Neural progenitor cell (in vitro differentiated cells): ENCODE results near the gene BPIFB6. TPM values are rescaled to one million over a fixed set of nuclear protein-coding genes. Genes with fewer than 3 reads are reported as not detected.

ENCODE experiments used
- DNase-seq: peaks from one replicate; pipeline ENCODE4 v3.0.0-alpha.2; 2016; ENCODE audit warnings: low spot score
- H2AFZ ChIP-seq: fragments of 200-600 bp; sonication (generic); replicated peaks from 2 replicates; pipeline ENCODE4 v1.6.1; 2016; ENCODE audit warnings: antibody characterized with exemption
- H3F3A ChIP-seq: fragments of 200-600 bp; sonication (generic); 2 replicates; pipeline ENCODE4 v1.6.1; 2016; ENCODE audit warnings: antibody characterized with exemption, low read depth
- H3K27ac ChIP-seq: fragments of 200-600 bp; sonication (generic); 2 replicates; pipeline ENCODE4 v1.5.1; 2016; ENCODE audit warnings: mild to moderate bottlenecking
- H3K27me3 ChIP-seq: fragments of 200-600 bp; sonication (generic); 2 replicates; pipeline ENCODE4 v1.6.1; 2016; ENCODE audit warnings: mild to moderate bottlenecking, moderate library complexity
- H3K36me3 ChIP-seq: fragments of 200-600 bp; sonication (generic); 2 replicates; pipeline ENCODE4 v1.5.1; 2016
- H3K4me1 ChIP-seq: fragments of 200-600 bp; sonication (generic); 2 replicates; pipeline ENCODE4 v1.6.1; 2016; ENCODE audit warnings: mixed run types
- H3K4me2 ChIP-seq: fragments of 200-600 bp; sonication (generic); 2 replicates; pipeline ENCODE4 v1.6.1; 2016
- H3K4me3 ChIP-seq: fragments of 200-600 bp; sonication (generic); 2 replicates; pipeline ENCODE4 v1.5.1; 2016
- H3K79me2 ChIP-seq: fragments of 200-600 bp; sonication (generic); 2 replicates; pipeline ENCODE4 v1.6.1; 2016; ENCODE audit warnings: low read depth
- H3K9ac ChIP-seq: fragments of 200-600 bp; sonication (generic); 2 replicates; pipeline ENCODE4 v1.6.1; 2016
- H3K9me3 ChIP-seq: fragments of 200-600 bp; sonication (generic); 2 replicates; pipeline ENCODE4 v1.5.1; 2016; ENCODE audit warnings: low read depth
- H4K20me1 ChIP-seq: fragments of 200-600 bp; sonication (generic); 2 replicates; pipeline ENCODE4 v1.6.1; 2016; ENCODE audit warnings: low read depth
- H3K27ac Mint-ChIP-seq: 3 replicates; pipeline ENCODE4 v1.8.0; 2021; ENCODE audit warnings: mixed read lengths
- H3K27me3 Mint-ChIP-seq: 2 replicates; pipeline ENCODE4 v1.8.0; 2022; ENCODE audit warnings: low read depth, mild to moderate bottlenecking, inconsistent platforms, moderate library complexity, mixed read lengths; ENCODE audit not compliant: insufficient read depth
- H3K36me3 Mint-ChIP-seq: 3 replicates; pipeline ENCODE4 v1.8.0; 2021; ENCODE audit warnings: mixed read lengths
- H3K4me1 Mint-ChIP-seq: 3 replicates; pipeline ENCODE4 v1.8.0; 2021; ENCODE audit warnings: mixed read lengths
- H3K4me3 Mint-ChIP-seq: 3 replicates; pipeline ENCODE4 v1.8.0; 2021; ENCODE audit warnings: mild to moderate bottlenecking, moderate library complexity, mixed read lengths
- H3K9me3 Mint-ChIP-seq: 3 replicates; pipeline ENCODE4 v1.8.0; 2020; ENCODE audit warnings: mixed read lengths
- EZH2 ChIP-seq: fragments of 200-600 bp; sonication (generic); IDR thresholded peaks from 2 replicates; pipeline ENCODE4 v1.6.1; 2017; ENCODE audit warnings: antibody characterized with exemption, mild to moderate bottlenecking, moderate library complexity
- EZH2phosphoT487 ChIP-seq: fragments of 200-600 bp; sonication (generic); IDR thresholded peaks from 2 replicates; pipeline ENCODE4 v1.6.1; 2017; ENCODE audit warnings: antibody characterized with exemption
- total RNA-seq: library from RNA; depleted of rRNA; stranded (reverse); fragments of >200 nt; gene quantifications from 2 replicates; pipeline ENCODE4 v1.2.3, GENCODE V29; 2015; ENCODE audit warnings: low replicate concordance
- TF ChIP-seq, protein P1 (sequence below): fragments of 200-600 bp; sonication (generic); IDR thresholded peaks from 2 replicates; pipeline ENCODE4 v1.5.1; 2017; ENCODE audit warnings: antibody characterized with exemption, mild to moderate bottlenecking

The BPIFB6 gene
- total RNA-seq, 1 donor from 2014 or later: not detected

DNA sequence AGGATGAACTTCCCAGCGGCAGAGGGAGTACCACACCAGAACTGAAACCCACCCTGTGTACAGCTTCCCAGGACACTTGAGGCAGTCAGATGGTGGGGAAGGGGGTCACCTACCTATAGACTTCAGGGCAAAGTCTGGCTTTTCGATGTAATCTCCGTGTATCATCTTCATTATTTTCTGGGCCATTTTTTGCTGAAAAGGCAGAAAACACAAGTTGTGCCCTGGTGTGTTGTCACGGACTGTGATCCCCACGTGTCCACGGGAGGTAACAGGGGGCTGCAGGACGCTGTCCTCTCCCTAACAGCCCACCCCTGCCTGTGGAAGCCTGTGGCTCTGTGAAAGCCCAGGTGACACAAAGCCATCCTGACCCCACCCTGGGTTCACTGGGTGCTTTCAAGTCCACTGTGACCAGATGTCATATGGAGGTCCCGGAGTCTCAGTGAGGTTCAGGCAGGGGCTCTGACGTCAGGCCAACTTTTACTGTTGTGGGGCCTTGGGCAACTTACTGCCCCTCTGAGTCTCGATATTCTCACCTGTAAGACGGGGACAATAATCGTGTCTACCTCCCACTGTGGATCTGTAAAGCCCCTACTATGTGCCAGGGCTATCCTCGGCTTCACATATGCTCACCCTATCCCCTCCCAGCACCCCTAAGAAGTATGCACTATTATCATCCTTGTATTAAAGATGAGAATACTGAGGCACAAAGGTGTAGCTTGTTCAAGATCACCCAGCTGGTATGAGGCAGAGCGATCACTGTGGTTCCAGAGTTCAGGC lies 41.8 kb upstream of the BPIFB6 start:
- no peak for TF ChIP-seq EZH2
- TF ChIP-seq, protein P1, sequence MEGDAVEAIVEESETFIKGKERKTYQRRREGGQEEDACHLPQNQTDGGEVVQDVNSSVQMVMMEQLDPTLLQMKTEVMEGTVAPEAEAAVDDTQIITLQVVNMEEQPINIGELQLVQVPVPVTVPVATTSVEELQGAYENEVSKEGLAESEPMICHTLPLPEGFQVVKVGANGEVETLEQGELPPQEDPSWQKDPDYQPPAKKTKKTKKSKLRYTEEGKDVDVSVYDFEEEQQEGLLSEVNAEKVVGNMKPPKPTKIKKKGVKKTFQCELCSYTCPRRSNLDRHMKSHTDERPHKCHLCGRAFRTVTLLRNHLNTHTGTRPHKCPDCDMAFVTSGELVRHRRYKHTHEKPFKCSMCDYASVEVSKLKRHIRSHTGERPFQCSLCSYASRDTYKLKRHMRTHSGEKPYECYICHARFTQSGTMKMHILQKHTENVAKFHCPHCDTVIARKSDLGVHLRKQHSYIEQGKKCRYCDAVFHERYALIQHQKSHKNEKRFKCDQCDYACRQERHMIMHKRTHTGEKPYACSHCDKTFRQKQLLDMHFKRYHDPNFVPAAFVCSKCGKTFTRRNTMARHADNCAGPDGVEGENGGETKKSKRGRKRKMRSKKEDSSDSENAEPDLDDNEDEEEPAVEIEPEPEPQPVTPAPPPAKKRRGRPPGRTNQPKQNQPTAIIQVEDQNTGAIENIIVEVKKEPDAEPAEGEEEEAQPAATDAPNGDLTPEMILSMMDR: no peak
- TF ChIP-seq EZH2phosphoT487: no peak
- no peaks in the 10 kb centered on the region for H3K79me2 ChIP-seq
- no peak overlapping the region for H3K4me3 Mint-ChIP-seq
- H3K9me3 Mint-ChIP-seq: peaks cover 2% of the 10 kb centered on the region
- no peak overlapping the region for H3K9ac ChIP-seq
- H3K36me3 ChIP-seq: no peaks in the 10 kb centered on the region
- H3K27me3 Mint-ChIP-seq: peaks cover 8% of the 10 kb centered on the region
- H3K4me1 ChIP-seq: no peaks in the 10 kb centered on the region
- no peaks in the 10 kb centered on the region for H3K27me3 ChIP-seq
- H4K20me1 ChIP-seq: no peaks in the 10 kb centered on the region
- peaks cover 3% of the 10 kb centered on the region for H3K4me1 Mint-ChIP-seq
- no peak overlapping the region for H3K27ac ChIP-seq
- no peak overlapping the region for H3K27ac Mint-ChIP-seq
- H3F3A ChIP-seq: no peaks in the 10 kb centered on the region
- no peak for DNase-seq
- H2AFZ ChIP-seq: no peak overlapping the region
- H3K36me3 Mint-ChIP-seq: no peaks in the 10 kb centered on the region
- H3K4me2 ChIP-seq: no peak overlapping the region
- H3K9me3 ChIP-seq: no peaks in the 10 kb centered on the region
- no peak overlapping the region for H3K4me3 ChIP-seq

DNA sequence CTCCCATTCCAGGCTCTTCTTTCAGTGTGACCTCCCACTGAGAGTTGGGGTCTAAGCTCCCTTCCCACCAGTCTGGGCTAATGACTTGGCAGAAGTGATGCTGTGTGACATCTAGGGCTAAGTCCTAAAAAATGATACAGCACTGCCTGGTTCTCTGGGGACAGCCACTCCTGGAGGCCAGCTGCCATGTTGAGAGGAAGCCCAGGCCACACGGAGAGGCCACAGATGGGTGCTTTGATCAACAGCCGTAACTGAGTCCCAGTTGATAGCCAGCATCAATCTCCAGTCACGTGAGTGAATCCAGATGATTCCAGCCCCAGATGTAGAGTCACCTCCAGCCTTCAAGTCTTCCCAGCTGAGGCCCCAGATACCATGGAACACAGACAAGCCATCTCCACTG lies 41.0 kb upstream of the BPIFB6 start:
- Mint-ChIP-seq H3K36me3 (no peaks in the 10 kb centered on the region), H3K4me1 (peaks cover 3% of the 10 kb centered on the region), H3K9me3 (peaks cover 7% of the 10 kb centered on the region), H3K27me3 (peaks cover 6% of the 10 kb centered on the region), H3K27ac (no peak overlapping the region), H3K4me3 (no peak overlapping the region)
- H3K9me3 ChIP-seq: no peaks in the 10 kb centered on the region
- H3F3A ChIP-seq: no peaks in the 10 kb centered on the region
- H3K27ac ChIP-seq: no peak overlapping the region
- no peaks in the 10 kb centered on the region for H3K4me1 ChIP-seq
- H3K4me3 ChIP-seq: no peak overlapping the region
- H3K9ac ChIP-seq: no peak overlapping the region
- TF ChIP-seq EZH2phosphoT487 (no peak), EZH2 (no peak)
- TF ChIP-seq, protein P1: no peak
- H3K4me2 ChIP-seq: no peak overlapping the region
- no peaks in the 10 kb centered on the region for H3K27me3 ChIP-seq
- no peaks in the 10 kb centered on the region for H4K20me1 ChIP-seq
- no peaks in the 10 kb centered on the region for H3K36me3 ChIP-seq
- no peak for DNase-seq
- no peaks in the 10 kb centered on the region for H3K79me2 ChIP-seq
- no peak overlapping the region for H2AFZ ChIP-seq

DNA sequence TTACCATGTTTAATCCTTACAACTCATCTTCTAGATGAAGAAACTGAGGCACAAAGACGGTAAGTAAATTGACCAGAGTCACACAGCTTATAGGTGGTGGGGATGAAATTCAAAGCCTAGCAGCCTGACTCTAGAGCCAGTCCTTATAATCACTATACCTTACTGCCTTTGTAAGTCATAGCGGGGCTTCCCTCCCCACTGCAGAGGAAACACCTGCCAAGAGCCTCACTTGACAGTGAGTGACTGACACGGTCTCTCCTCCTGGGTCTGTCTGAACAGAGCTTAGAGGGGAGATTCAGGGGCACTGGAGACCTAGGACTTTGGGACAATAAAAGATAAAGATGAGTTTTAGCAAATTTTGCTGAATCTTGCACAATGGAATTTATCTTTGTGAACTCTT lies 40.1 kb upstream of the BPIFB6 start:
- no peaks in the 10 kb centered on the region for H3K4me1 Mint-ChIP-seq
- H3K36me3 ChIP-seq: no peaks in the 10 kb centered on the region
- TF ChIP-seq, protein P1: no peak
- TF ChIP-seq EZH2 (no peak), EZH2phosphoT487 (no peak)
- no peaks in the 10 kb centered on the region for H3K4me1 ChIP-seq
- H3K27me3 ChIP-seq: no peaks in the 10 kb centered on the region
- H3K9me3 ChIP-seq: no peaks in the 10 kb centered on the region
- no peaks in the 10 kb centered on the region for H3K79me2 ChIP-seq
- H3F3A ChIP-seq: no peaks in the 10 kb centered on the region
- no peak overlapping the region for H2AFZ ChIP-seq
- H3K27ac ChIP-seq: no peak overlapping the region
- no peak overlapping the region for H3K4me3 ChIP-seq
- no peak overlapping the region for H3K9ac ChIP-seq
- no peak for DNase-seq
- no peaks in the 10 kb centered on the region for H3K36me3 Mint-ChIP-seq
- H3K27me3 Mint-ChIP-seq: peaks cover 5% of the 10 kb centered on the region
- no peak overlapping the region for H3K4me2 ChIP-seq
- H4K20me1 ChIP-seq: no peaks in the 10 kb centered on the region
- peaks cover 8% of the 10 kb centered on the region for H3K9me3 Mint-ChIP-seq
- no peak overlapping the region for H3K4me3 Mint-ChIP-seq
- no peak overlapping the region for H3K27ac Mint-ChIP-seq
